Liver (tissue), 9 donors: ENCODE results near the gene COBL. TPM values are rescaled to one million over a fixed set of nuclear protein-coding genes. Genes with fewer than 3 reads are reported as not detected.

Source experiments
- DNase-seq: peaks from one replicate; pipeline ENCODE4 v3.0.0-alpha.2; 2017; ENCODE audit warnings: low spot score
- H3K27ac ChIP-seq, 2 donors: one replicate each; pipeline ENCODE4 v1.7.0; 2013; ENCODE audit warnings: inconsistent platforms in 2 of 2, low read length in 2 of 2, control low read depth in 1 of 2, low read depth in 1 of 2, mild to moderate bottlenecking in 1 of 2
- H3K27me3 ChIP-seq, 4 donors: one replicate each; pipeline versions ENCODE4 v1.6.1 to v1.7.0; 2013; ENCODE audit warnings: low read length in 3 of 4, inconsistent platforms in 1 of 4, mild to moderate bottlenecking in 1 of 4, moderate library complexity in 1 of 4; ENCODE audit not compliant: control insufficient read depth in 4 of 4, insufficient read depth in 4 of 4
- H3K36me3 ChIP-seq, 4 donors: one replicate each; pipeline versions ENCODE4 v1.6.1 to v1.7.0; 2013; ENCODE audit warnings: low read length in 3 of 4, mild to moderate bottlenecking in 3 of 4, low read depth in 1 of 4, moderate library complexity in 1 of 4; ENCODE audit not compliant: control insufficient read depth in 4 of 4, insufficient read depth in 3 of 4
- H3K4me1 ChIP-seq, 4 donors: one replicate each; pipeline versions ENCODE4 v1.6.1 to v1.7.0; 2013; ENCODE audit warnings: low read length in 3 of 4, mild to moderate bottlenecking in 3 of 4, moderate library complexity in 1 of 4; ENCODE audit not compliant: control insufficient read depth in 4 of 4, insufficient read depth in 4 of 4
- H3K4me3 ChIP-seq, 3 donors: one replicate each; pipeline versions ENCODE4 v1.6.1 to v1.7.0; 2013; ENCODE audit warnings: low read length in 3 of 3, control low read depth in 1 of 3, low read depth in 1 of 3, mild to moderate bottlenecking in 1 of 3
- H3K9ac ChIP-seq, 2 donors: one replicate each; pipeline ENCODE4 v1.7.0; 2013; ENCODE audit warnings: low read length in 2 of 2, mild to moderate bottlenecking in 2 of 2, moderate library complexity in 2 of 2, control low read depth in 1 of 2, low read depth in 1 of 2
- H3K9me3 ChIP-seq, 4 donors: one replicate each; pipeline versions ENCODE4 v1.6.1 to v1.7.0; 2013; ENCODE audit warnings: low read length in 3 of 4; ENCODE audit not compliant: control insufficient read depth in 4 of 4
- ATF3 ChIP-seq: IDR thresholded peaks from 2 replicates; pipeline ENCODE4 v1.6.1; 2016; ENCODE audit warnings: antibody characterized with exemption
- CTCF ChIP-seq: fragments of 150-350 bp; IDR thresholded peaks from 2 replicates; pipeline ENCODE4 v1.5.1; 2017; ENCODE audit warnings: improper control_type of control experiment, low read depth, low read length; ENCODE audit not compliant: missing input control
- EGR1 ChIP-seq, 2 donors: IDR thresholded peaks; 2 replicates each; pipeline ENCODE4 v1.6.1; 2016 to 2018; ENCODE audit warnings: antibody characterized with exemption in 2 of 2, low read depth in 2 of 2
- FOXA2 ChIP-seq: IDR thresholded peaks from 2 replicates; pipeline ENCODE4 v1.6.1; 2016; ENCODE audit warnings: antibody characterized with exemption
- GABPA ChIP-seq, 2 donors: IDR thresholded peaks in 1 of 2; conservative IDR thresholded peaks in 1 of 2; 2 replicates each; pipeline ENCODE4 v1.6.1; 2016; ENCODE audit warnings: antibody characterized with exemption in 2 of 2, mild to moderate bottlenecking in 1 of 2, moderate library complexity in 1 of 2
- HNF4A ChIP-seq, 2 donors: conservative IDR thresholded peaks; 2 replicates each; pipeline ENCODE4 v1.6.1; 2016; ENCODE audit warnings: antibody characterized with exemption in 2 of 2, mild to moderate bottlenecking in 2 of 2
- MAX ChIP-seq: IDR thresholded peaks from 2 replicates; pipeline ENCODE4 v1.6.1; 2016; ENCODE audit warnings: antibody characterized with exemption
- REST ChIP-seq: IDR thresholded peaks from 2 replicates; pipeline ENCODE4 v1.6.1; 2016; ENCODE audit warnings: antibody characterized with exemption, mild to moderate bottlenecking
- RXRA ChIP-seq, 2 donors: IDR thresholded peaks; 2 replicates each; pipeline ENCODE4 v1.6.1; 2017 to 2018; ENCODE audit warnings: antibody characterized with exemption in 2 of 2, mild to moderate bottlenecking in 1 of 2
- YY1 ChIP-seq: IDR thresholded peaks from 2 replicates; pipeline ENCODE4 v1.6.1; 2016; ENCODE audit warnings: antibody characterized with exemption, mild to moderate bottlenecking
- ZBTB33 ChIP-seq: IDR thresholded peaks from 2 replicates; pipeline ENCODE4 v1.6.1; 2016; ENCODE audit warnings: antibody characterized with exemption
- WGBS: extraction: QIAGEN DNeasy Blood & Tissue Kit; methylation state at CpG from one replicate; pipeline ENCODE4 v1.1.7; 2013; 5-methylcytosine and 5-hydroxymethylcytosine counted together
- polyA plus RNA-seq, 2 donors: library from polyadenylated mRNA; stranded (reverse) in 1 of 2; unstranded in 1 of 2; fragments of 200-250 nt in 1 of 2; fragments of >200 nt in 1 of 2; fragmentation: Nextera tagmentation in 1 of 2; extraction: Ambion mirVana in 1 of 2; gene quantifications; one replicate each; pipeline versions ENCODE4 v1.2.1 to v1.2.3, GENCODE V29; 2013 to 2015
- total RNA-seq, 2 donors: library from RNA; depleted of rRNA; stranded (reverse); fragments of >200 nt; gene quantifications; one replicate each; pipeline ENCODE4 v1.2.3, GENCODE V29; 2014
- donor health status: healthy.
- donor health status: healthy.
- donor health status: healthy.
- donor health status: healthy.
- donor health status: healthy.

The COBL gene
- total and polyA plus RNA-seq, 4 donors: 5.8 to 18.7 (median 10.7) TPM

- no peak for DNase-seq
- no peak for TF ChIP-seq FOXA2
- H3K4me1 ChIP-seq: no peaks in the 10 kb centered on the region
- no peak overlapping the region for H3K4me3 ChIP-seq
- H3K27me3 ChIP-seq: no peaks in the 10 kb centered on the region
- H3K9ac ChIP-seq: no peak overlapping the region
- H3K36me3 ChIP-seq: peaks cover 0 to 5% (median 3%) of the 10 kb centered on the region in 4 donors
- 88% methylated on average over 11 of the region's 11 CpGs for WGBS
- no peak overlapping the region for H3K27ac ChIP-seq
- H3K9me3 ChIP-seq: no peaks in the 10 kb centered on the region
Observed at GRCh38 chr7:51075681-51076580, 240.7 kb downstream of the COBL start.

GRCh38 chr7:51073171-51073570 is 243.4 kb downstream of the COBL start:
- H3K27ac ChIP-seq: no peak overlapping the region
- no peak overlapping the region for H3K9ac ChIP-seq
- TF ChIP-seq CTCF: no peak
- WGBS: 82% methylated on average over 8 of the region's 8 CpGs
- no peak overlapping the region for H3K4me3 ChIP-seq
- DNase-seq: no peak
- H3K4me1 ChIP-seq: no peaks in the 10 kb centered on the region
- peaks cover 0 to 7% (median under 1%) of the 10 kb centered on the region in 4 donors for H3K36me3 ChIP-seq
- H3K9me3 ChIP-seq: no peaks in the 10 kb centered on the region
- no peaks in the 10 kb centered on the region for H3K27me3 ChIP-seq

- Histone ChIP-seq H3K4me3 (no peak overlapping the region), H3K27ac (no peak overlapping the region), H3K9me3 (no peaks in the 10 kb centered on the region), H3K36me3 (peaks cover 0 to 2% (median under 1%) of the 10 kb centered on the region in 4 donors), H3K27me3 (no peaks in the 10 kb centered on the region), H3K9ac (no peak overlapping the region), H3K4me1 (peaks cover 2 to 5% (median 2%) of the 10 kb centered on the region in 4 donors)
- DNase-seq: no peak
- TF ChIP-seq ATF3 (no peak), RXRA (IDR thresholded peaks at IDR 0.05) (no peak), HNF4A (conservative IDR thresholded peaks at IDR 0.05) (no peak), EGR1 (IDR thresholded peaks at IDR 0.05; ENCODE audit: low read depth in 2 of 2) (no peak), REST (no peak), CTCF (no peak), GABPA (IDR thresholded peaks at IDR 0.05 in 1 of 2, conservative IDR thresholded peaks at IDR 0.05 in 1 of 2) (no peak), ZBTB33 (no peak), MAX (no peak), YY1 (no peak)
- 96% methylated on average over 2 of the region's 2 CpGs for WGBS
Observed at GRCh38 chr7:51072281-51072680, 244.3 kb downstream of the COBL start.
